Keratinocyte (primary cell): ENCODE results near the gene OTOR.

Experiments used
- CTCF ChIP-seq, 3 experiments: IDR thresholded peaks in 1 of 3; conservative IDR thresholded peaks in 1 of 3; optimal IDR thresholded peaks in 1 of 3; 2 replicates in 2 of 3; 3 replicates in 1 of 3; pipeline versions ENCODE3 to v1.5.1; 2011; ENCODE audit warnings: low read length in 3 of 3, mild to moderate bottlenecking in 3 of 3, moderate library complexity in 2 of 3, control low read depth in 1 of 3, inconsistent platforms in 1 of 3; ENCODE audit not compliant: insufficient read depth in 2 of 3; ENCODE audit errors: extremely low read depth in 1 of 3
- EZH2 ChIP-seq: IDR thresholded peaks from one replicate; pipeline ENCODE4 v1.6.1; 2012; ENCODE audit warnings: inconsistent platforms, mild to moderate bottlenecking, low read length, moderate library complexity

GRCh38 chr20:16732506-16733152, 15.5 kb upstream of the OTOR start:
- TF ChIP-seq CTCF (optimal IDR thresholded peaks at IDR 0.05 in 1 of 3, IDR thresholded peaks at IDR 0.05 in 1 of 3, conservative IDR thresholded peaks at IDR 0.05 in 1 of 3; ENCODE audit: extremely low read depth in 1 of 3, insufficient read depth in 2 of 3, low read length in 3 of 3) (no peak), EZH2 (no peak)
